HepG2 (cell line): ENCODE data around the gene CSMD2. TPM values are rescaled to one million over a fixed set of nuclear protein-coding genes. Genes with fewer than 3 reads are reported as not detected.

ENCODE experiments used
- ATAC-seq: fragments of 200-7000 bp; cut with Tn5 transposase; 3 replicates; pipeline ENCODE4 v1.9.1; 2020; ENCODE audit warnings: mild to moderate bottlenecking, moderate library complexity
- BruUV-seq: library from RNA; stranded (reverse); fragments of 400-500 nt; replicated peaks from 2 replicates; lab custom pipeline; 2021; lab: Mats Ljungman, UMichigan
- CTCF ChIA-PET: fragments of 300-600 bp; formaldehyde crosslinking; extraction: SDS; loops from one replicate; lab custom pipeline; 2021; ENCODE audit warnings: low total read pairs, inconsistent platforms, low intra/inter-chr PET ratio; lab: Yijun Ruan, JAX
- POLR2A ChIA-PET: fragments of 350-600 bp; sonication (Branson Sonifier 250); formaldehyde crosslinking; loops from one replicate; lab custom pipeline; 2020; ENCODE audit warnings: antibody characterized with exemption, inconsistent platforms; lab: Yijun Ruan, JAX
- DNase-seq: peaks from one replicate; pipeline ENCODE4 v3.0.0-alpha.2; 2015; ENCODE audit warnings: low spot score
- FAIRE-seq: peaks from 3 replicates; lab custom pipeline; 2011; peaks lifted over from hg19 to GRCh38; lab: Jason Lieb, UNC
- H2AFZ ChIP-seq: one replicate; pipeline ENCODE4 v1.6.1; 2011; ENCODE audit warnings: low read length, inconsistent platforms
- H3K27ac ChIP-seq: fragments of 300-600 bp; 3 replicates; pipeline ENCODE4 v1.8.0; 2011; ENCODE audit warnings: mixed run types, mild to moderate bottlenecking, mixed read lengths, low read length, inconsistent platforms; ENCODE audit not compliant: insufficient read depth; ENCODE audit errors: extremely low read length
- H3K27me3 ChIP-seq, 2 experiments: fragments of 200-600 bp in 1 of 2; 2 replicates in 1 of 2; 3 replicates in 1 of 2; pipeline versions ENCODE4 v1.6.0 to v1.8.0; 2011; ENCODE audit warnings: low read length in 2 of 2, mild to moderate bottlenecking in 2 of 2, moderate library complexity in 2 of 2, inconsistent platforms in 1 of 2; ENCODE audit not compliant: insufficient read depth in 2 of 2, control insufficient read depth in 1 of 2
- H3K36me3 ChIP-seq, 2 experiments: fragments of 200-600 bp in 1 of 2; replicated peaks in 1 of 2; 2 replicates in 1 of 2; 3 replicates in 1 of 2; pipeline versions ENCODE4 v1.5.1 to v1.8.0; 2011; ENCODE audit warnings: low read length in 2 of 2, inconsistent platforms in 1 of 2; ENCODE audit not compliant: insufficient read depth in 2 of 2, control insufficient read depth in 1 of 2
- H3K4me1 ChIP-seq: 2 replicates; pipeline ENCODE4 v1.5.1; 2012; ENCODE audit warnings: low read length, inconsistent platforms; ENCODE audit not compliant: insufficient read depth
- H3K4me2 ChIP-seq: 2 replicates; pipeline ENCODE4 v1.6.0; 2011; ENCODE audit warnings: low read depth, low read length, inconsistent platforms
- H3K4me3 ChIP-seq, 3 experiments: fragments of 200-600 bp in 1 of 3; sonication (generic), shearing (Covaris generic) in 1 of 3; replicated peaks in 1 of 3; 2 replicates each; pipeline ENCODE4 v1.5.1; 2011 to 2016; ENCODE audit warnings: low read length in 3 of 3, inconsistent platforms in 2 of 3, low read depth in 2 of 3, mild to moderate bottlenecking in 2 of 3, control low read depth in 1 of 3, mixed read lengths in 1 of 3; ENCODE audit not compliant: insufficient read depth in 1 of 3
- H3K79me2 ChIP-seq: one replicate; pipeline ENCODE4 v1.6.1; 2011; ENCODE audit warnings: low read length, inconsistent platforms; ENCODE audit not compliant: insufficient read depth
- H3K9ac ChIP-seq: 2 replicates; pipeline ENCODE4 v1.6.0; 2011; ENCODE audit warnings: mild to moderate bottlenecking, low read depth, low read length, inconsistent platforms; ENCODE audit not compliant: insufficient read depth
- H3K9me3 ChIP-seq: 2 replicates; pipeline ENCODE4 v1.5.1; 2012; ENCODE audit warnings: mild to moderate bottlenecking, low read length
- H4K20me1 ChIP-seq: 2 replicates; pipeline ENCODE4 v1.6.0; 2011; ENCODE audit warnings: inconsistent platforms, mild to moderate bottlenecking, low read length, moderate library complexity; ENCODE audit not compliant: insufficient read depth
- HNF1B ChIP-seq: sonication (generic); formaldehyde crosslinking; IDR thresholded peaks from 2 replicates; pipeline ENCODE4 v1.5.1; 2020; ENCODE audit warnings: mild to moderate bottlenecking, moderate library complexity, missing genetic modification reagents
- MIXL1 ChIP-seq: IDR thresholded peaks from 2 replicates; pipeline ENCODE4 v1.6.1; 2016
- PCBP2 ChIP-seq: fragments of 200-400 bp; formaldehyde crosslinking; optimal IDR thresholded peaks from 2 replicates; pipeline ENCODE3; 2018; ENCODE audit warnings: low read length, low read depth; ENCODE audit not compliant: poor library complexity, severe bottlenecking
- SKI ChIP-seq: fragments of 450-650 bp; IDR thresholded peaks from one replicate; pipeline ENCODE4 v1.6.1; 2018; ENCODE audit warnings: mild to moderate bottlenecking; ENCODE audit not compliant: partially characterized antibody
- SNAPC2 ChIP-seq: sonication (generic); formaldehyde crosslinking; IDR thresholded peaks from 2 replicates; pipeline ENCODE4 v1.8.1; 2022; ENCODE audit warnings: mild to moderate bottlenecking, missing genetic modification reagents
- ZEB1 ChIP-seq: IDR thresholded peaks from 2 replicates; pipeline ENCODE4 v1.6.1; 2012; ENCODE audit warnings: mild to moderate bottlenecking, low read depth, inconsistent platforms; ENCODE audit not compliant: insufficient replicate concordance
- ZHX2 ChIP-seq, 2 experiments: sonication (generic) in 1 of 2; formaldehyde crosslinking in 1 of 2; IDR thresholded peaks; 2 replicates each; pipeline versions ENCODE4 v1.6.1 to v1.9.0; 2014 to 2022; ENCODE audit warnings: antibody characterized with exemption in 1 of 2, borderline replicate concordance in 1 of 2, inconsistent platforms in 1 of 2, low read depth in 1 of 2, missing genetic modification reagents in 1 of 2
- ZNF253 ChIP-seq: sonication (generic); formaldehyde crosslinking; IDR thresholded peaks from 2 replicates; pipeline ENCODE4 v1.8.0; 2022; ENCODE audit warnings: mild to moderate bottlenecking, missing genetic modification reagents, borderline replicate concordance
- WGBS: methylation state at CpG from one replicate; pipeline ENCODE4 v1.1.6; 2017; ENCODE audit warnings: low lambda C conversion rate; 5-methylcytosine and 5-hydroxymethylcytosine counted together
- in situ Hi-C: cut with HindIII; loops from 2 replicates; pipeline ENCODE4 v1.10.0; 2017; ENCODE audit warnings: low pct_unique_long_range_greater_than_20kb; ENCODE audit not compliant: extremely low pct_ligation_motif_present
- intact Hi-C: fragments of 100-400 bp; cut with micrococcal nuclease; formaldehyde crosslinking; loops from one replicate; pipeline ENCODE4 v1.10.0; 2022; ENCODE audit not compliant: unreplicated experiment
- polyA plus RNA-seq, 8 experiments: library from polyadenylated mRNA; depleted of rRNA in 3 of 8; stranded (reverse) in 7 of 8; unstranded in 1 of 8; fragments of >200 nt; fragmentation: Illumina TruSeq in 4 of 8; extraction: Trizol in 4 of 8; gene quantifications; 2 replicates each; pipeline versions ENCODE4 v1.2.1 to v1.2.3, GENCODE V29; 2011 to 2016; ENCODE audit warnings: low read depth in 4 of 8, missing spikeins in 1 of 8, mixed read lengths in 1 of 8; ENCODE audit not compliant: insufficient read depth in 1 of 8
- total RNA-seq, 5 experiments: library from RNA; depleted of rRNA; stranded (reverse); fragments of >200 nt; fragmentation: Illumina TruSeq; extraction: Trizol; gene quantifications; 2 replicates each; pipeline ENCODE4 v1.2.3, GENCODE V29; 2016; ENCODE audit warnings: low read depth in 1 of 5
- TF ChIP-seq, protein P1 (sequence below): sonication (generic); formaldehyde crosslinking; IDR thresholded peaks from 2 replicates; pipeline ENCODE4 v1.8.0; 2022; ENCODE audit warnings: missing genetic modification reagents, mild to moderate bottlenecking, moderate library complexity, borderline replicate concordance
- TF ChIP-seq, protein P2 (sequence below): sonication (generic); formaldehyde crosslinking; IDR thresholded peaks from 2 replicates; pipeline ENCODE4 v1.4.0; 2020; ENCODE audit warnings: missing genetic modification reagents
- TF ChIP-seq, protein P3 (sequence below): sonication (generic); formaldehyde crosslinking; IDR thresholded peaks from 2 replicates; pipeline ENCODE4 v1.8.0; 2022; ENCODE audit warnings: missing genetic modification reagents, low read depth, mild to moderate bottlenecking, borderline replicate concordance

The CSMD2 gene
- total and polyA plus RNA-seq, 2 of the 13 experiments (the other 11 are each of a cell fraction or from before 2014, with no cell fraction given): not detected

- TF ChIP-seq ZHX2 (IDR thresholded peaks at IDR 0.05; ENCODE audit: low read depth): no peak
- TF ChIP-seq ZHX2 (CRISPR knock-in tag; IDR thresholded peaks at IDR 0.05; ENCODE audit: borderline replicate concordance): no peak
- no peak for TF ChIP-seq MIXL1 (CRISPR knock-in tag)
Observed at GRCh38 chr1:33563699-33564098, 601.3 kb downstream of the CSMD2 start (continued).

DNA sequence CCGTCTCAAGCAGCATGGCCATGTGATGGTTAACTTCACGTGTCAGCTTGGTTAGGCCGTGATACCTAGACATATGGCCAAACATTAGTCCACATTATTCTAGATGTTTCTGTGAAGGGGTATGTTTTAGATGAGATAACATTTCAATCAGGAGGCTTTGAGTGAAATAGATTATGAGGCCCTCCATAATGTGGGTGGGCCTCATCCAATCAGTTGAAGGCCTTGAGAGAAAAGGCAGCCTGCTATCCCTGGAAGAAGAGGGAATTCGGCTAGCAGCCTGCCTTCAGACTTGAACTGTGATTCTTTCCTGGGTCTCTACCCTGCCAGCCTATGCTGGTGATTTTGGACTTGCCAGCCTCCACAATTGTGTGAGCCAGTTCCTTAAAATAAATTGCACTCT, 602.5 kb downstream of the CSMD2 start:
- ATAC-seq (no peak), DNase-seq (no peak), FAIRE-seq (no peak)
- CTCF ChIA-PET: no interaction called here
- no peak overlapping the region for H3K4me3 ChIP-seq
- no peaks in the 10 kb centered on the region for H3K9me3 ChIP-seq
- no peak overlapping the region for H3K9ac ChIP-seq
- BruUV-seq: no TSS peak
- 6% methylated on average over 4 of the region's 4 CpGs for WGBS
- H3K79me2 ChIP-seq: no peaks in the 10 kb centered on the region
- intact Hi-C loops: no loop called here
- H3K27ac ChIP-seq: no peak overlapping the region
- in situ Hi-C loops: no loop called here
- POLR2A ChIA-PET: no interaction called here
- H4K20me1 ChIP-seq: no peaks in the 10 kb centered on the region
- H3K4me2 ChIP-seq: no peak overlapping the region
- H2AFZ ChIP-seq: no peak overlapping the region
- no peaks in the 10 kb centered on the region for H3K36me3 ChIP-seq
- no peaks in the 10 kb centered on the region for H3K4me1 ChIP-seq
- no peaks in the 10 kb centered on the region; a peak in 2 of 5 replicates for H3K27me3 ChIP-seq
- TF ChIP-seq SNAPC2 (CRISPR knock-in tag) (no peak), HNF1B (CRISPR knock-in tag) (no peak), PCBP2 (no peak), ZEB1 (no peak), ZNF253 (CRISPR knock-in tag) (no peak), SKI (no peak)
- TF ChIP-seq, protein P1, sequence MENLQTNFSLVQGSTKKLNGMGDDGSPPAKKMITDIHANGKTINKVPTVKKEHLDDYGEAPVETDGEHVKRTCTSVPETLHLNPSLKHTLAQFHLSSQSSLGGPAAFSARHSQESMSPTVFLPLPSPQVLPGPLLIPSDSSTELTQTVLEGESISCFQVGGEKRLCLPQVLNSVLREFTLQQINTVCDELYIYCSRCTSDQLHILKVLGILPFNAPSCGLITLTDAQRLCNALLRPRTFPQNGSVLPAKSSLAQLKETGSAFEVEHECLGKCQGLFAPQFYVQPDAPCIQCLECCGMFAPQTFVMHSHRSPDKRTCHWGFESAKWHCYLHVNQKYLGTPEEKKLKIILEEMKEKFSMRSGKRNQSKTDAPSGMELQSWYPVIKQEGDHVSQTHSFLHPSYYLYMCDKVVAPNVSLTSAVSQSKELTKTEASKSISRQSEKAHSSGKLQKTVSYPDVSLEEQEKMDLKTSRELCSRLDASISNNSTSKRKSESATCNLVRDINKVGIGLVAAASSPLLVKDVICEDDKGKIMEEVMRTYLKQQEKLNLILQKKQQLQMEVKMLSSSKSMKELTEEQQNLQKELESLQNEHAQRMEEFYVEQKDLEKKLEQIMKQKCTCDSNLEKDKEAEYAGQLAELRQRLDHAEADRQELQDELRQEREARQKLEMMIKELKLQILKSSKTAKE (CRISPR knock-in tag): no peak
- TF ChIP-seq, protein P2, sequence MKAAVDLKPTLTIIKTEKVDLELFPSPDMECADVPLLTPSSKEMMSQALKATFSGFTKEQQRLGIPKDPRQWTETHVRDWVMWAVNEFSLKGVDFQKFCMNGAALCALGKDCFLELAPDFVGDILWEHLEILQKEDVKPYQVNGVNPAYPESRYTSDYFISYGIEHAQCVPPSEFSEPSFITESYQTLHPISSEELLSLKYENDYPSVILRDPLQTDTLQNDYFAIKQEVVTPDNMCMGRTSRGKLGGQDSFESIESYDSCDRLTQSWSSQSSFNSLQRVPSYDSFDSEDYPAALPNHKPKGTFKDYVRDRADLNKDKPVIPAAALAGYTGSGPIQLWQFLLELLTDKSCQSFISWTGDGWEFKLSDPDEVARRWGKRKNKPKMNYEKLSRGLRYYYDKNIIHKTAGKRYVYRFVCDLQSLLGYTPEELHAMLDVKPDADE (CRISPR knock-in tag): no peak
- TF ChIP-seq, protein P3, sequence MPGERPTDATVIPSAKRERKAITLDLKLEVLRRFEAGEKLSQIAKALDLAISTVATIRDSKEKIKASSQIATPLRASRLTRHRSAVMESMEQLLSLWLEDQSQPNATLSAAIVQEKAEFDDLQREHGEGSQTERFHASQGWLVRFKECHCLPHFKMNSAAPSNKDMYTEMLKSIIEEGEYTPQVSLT (CRISPR knock-in tag): no peak
